ENCODE data around the gene ATXN10. TPM values are rescaled to one million over a fixed set of nuclear protein-coding genes. Genes with fewer than 3 reads are reported as not detected.

ATXN10 gene
- total and polyA plus RNA-seq, 2 donors (not counting 1 experiment from before 2014, with no cell fraction given) = 164 to 350 TPM

GRCh38 chr22:45722006-45722405 is 50.4 kb downstream of the ATXN10 start:
- H3K4me2 ChIP-seq (ENCODE audit: extremely low read depth, insufficient read depth, low read length) = no peak overlapping the region
- H3K9me3 ChIP-seq (ENCODE audit: control insufficient read depth, insufficient read depth, low read depth, low read length) = no peaks in the 10 kb centered on the region
- H3K9ac ChIP-seq (ENCODE audit: insufficient read depth, low read length) = no peak overlapping the region
- H4K20me1 ChIP-seq (ENCODE audit: control insufficient read depth, extremely low read depth, insufficient read depth, low read length) = no peaks in the 10 kb centered on the region
- no peak overlapping the region for H3K4me3 ChIP-seq (replicated peaks in 1 of 4; ENCODE audit: control extremely low read depth in 1 of 4, insufficient read depth in 1 of 4, low read depth in 3 of 4, low read length in 4 of 4)
- DNase-seq (ENCODE audit: low read depth in 2 of 2) = no peak
- TF ChIP-seq EZH2 (IDR thresholded peaks at IDR 0.05; ENCODE audit: low read length, missing control alignments) (no peak), CTCF (conservative IDR thresholded peaks at IDR 0.05 in 1 of 2, IDR thresholded peaks at IDR 0.05 in 1 of 2; ENCODE audit: low read depth in 1 of 2, low read length in 2 of 2) (no peak)
- H3K36me3 ChIP-seq (ENCODE audit: control insufficient read depth, insufficient read depth, low read length) = peaks cover 4% of the 10 kb centered on the region
- no peaks in the 10 kb centered on the region for H3K27me3 ChIP-seq (ENCODE audit: control insufficient read depth, insufficient read depth, low read length)
- H3K27ac ChIP-seq (ENCODE audit: insufficient read depth, low read length) = no peak overlapping the region
- H2AFZ ChIP-seq (ENCODE audit: low read length) = no peak overlapping the region
- H3K79me2 ChIP-seq (ENCODE audit: control insufficient read depth, insufficient read depth, low read length) = peaks cover 31% of the 10 kb centered on the region
- peaks cover 3% of the 10 kb centered on the region for H3K4me1 ChIP-seq (ENCODE audit: control insufficient read depth, extremely low read depth, insufficient read depth, low read length)

- no peak overlapping the region for H3K27ac ChIP-seq (ENCODE audit: insufficient read depth, low read length)
- peaks cover 1% of the 10 kb centered on the region for H3K36me3 ChIP-seq (ENCODE audit: control insufficient read depth, insufficient read depth, low read length)
- H3K9me3 ChIP-seq (ENCODE audit: control insufficient read depth, insufficient read depth, low read depth, low read length) = no peaks in the 10 kb centered on the region
- no peak overlapping the region for H3K4me2 ChIP-seq (ENCODE audit: extremely low read depth, insufficient read depth, low read length)
- DNase-seq (ENCODE audit: low read depth in 2 of 2) = no peak
- H2AFZ ChIP-seq (ENCODE audit: low read length) = no peak overlapping the region
- no peak overlapping the region for H3K4me3 ChIP-seq (replicated peaks in 1 of 4; ENCODE audit: control extremely low read depth in 1 of 4, insufficient read depth in 1 of 4, low read depth in 3 of 4, low read length in 4 of 4)
- H3K27me3 ChIP-seq (ENCODE audit: control insufficient read depth, insufficient read depth, low read length) = no peaks in the 10 kb centered on the region
- TF ChIP-seq EZH2 (IDR thresholded peaks at IDR 0.05; ENCODE audit: low read length, missing control alignments) = no peak
- no peak for TF ChIP-seq CTCF (conservative IDR thresholded peaks at IDR 0.05 in 1 of 2, IDR thresholded peaks at IDR 0.05 in 1 of 2; ENCODE audit: low read depth in 1 of 2, low read length in 2 of 2)
- H3K9ac ChIP-seq (ENCODE audit: insufficient read depth, low read length) = no peak overlapping the region
- H3K79me2 ChIP-seq (ENCODE audit: control insufficient read depth, insufficient read depth, low read length) = peaks cover 30% of the 10 kb centered on the region
- no peaks in the 10 kb centered on the region for H4K20me1 ChIP-seq (ENCODE audit: control insufficient read depth, extremely low read depth, insufficient read depth, low read length)
- H3K4me1 ChIP-seq (ENCODE audit: control insufficient read depth, extremely low read depth, insufficient read depth, low read length) = no peaks in the 10 kb centered on the region
Measured at GRCh38 chr22:45726081-45726480, 54.4 kb downstream of the ATXN10 start.

- H3K9me3 ChIP-seq (ENCODE audit: control insufficient read depth, insufficient read depth, low read depth, low read length) = no peaks in the 10 kb centered on the region
- H2AFZ ChIP-seq (ENCODE audit: low read length) = no peak overlapping the region
- no peaks in the 10 kb centered on the region for H3K27me3 ChIP-seq (ENCODE audit: control insufficient read depth, insufficient read depth, low read length)
- H3K4me3 ChIP-seq (replicated peaks in 1 of 4; ENCODE audit: control extremely low read depth in 1 of 4, insufficient read depth in 1 of 4, low read depth in 3 of 4, low read length in 4 of 4) = no peak overlapping the region
- H3K36me3 ChIP-seq (ENCODE audit: control insufficient read depth, insufficient read depth, low read length) = peaks cover 1% of the 10 kb centered on the region
- no peaks in the 10 kb centered on the region for H4K20me1 ChIP-seq (ENCODE audit: control insufficient read depth, extremely low read depth, insufficient read depth, low read length)
- H3K27ac ChIP-seq (ENCODE audit: insufficient read depth, low read length) = no peak overlapping the region
- H3K4me2 ChIP-seq (ENCODE audit: extremely low read depth, insufficient read depth, low read length) = no peak overlapping the region
- peaks cover 7% of the 10 kb centered on the region for H3K79me2 ChIP-seq (ENCODE audit: control insufficient read depth, insufficient read depth, low read length)
- DNase-seq (ENCODE audit: low read depth in 2 of 2) = peak in 1 of 2 donors; percentile 88
- TF ChIP-seq EZH2 (IDR thresholded peaks at IDR 0.05; ENCODE audit: low read length, missing control alignments) (no peak), CTCF (conservative IDR thresholded peaks at IDR 0.05 in 1 of 2, IDR thresholded peaks at IDR 0.05 in 1 of 2; ENCODE audit: low read depth in 1 of 2, low read length in 2 of 2) (no peak)
- no peak overlapping the region for H3K9ac ChIP-seq (ENCODE audit: insufficient read depth, low read length)
- peaks cover 2% of the 10 kb centered on the region for H3K4me1 ChIP-seq (ENCODE audit: control insufficient read depth, extremely low read depth, insufficient read depth, low read length)
Measured at GRCh38 chr22:45731041-45731797, 59.6 kb downstream of the ATXN10 start.

All from fibroblast of lung (primary cell).